Smooth muscle cell (in vitro differentiated cells): Measurements from ENCODE around the gene TPRG1L. TPM values are rescaled to one million over a fixed set of nuclear protein-coding genes. Genes with fewer than 3 reads are reported as not detected.

ENCODE experiments used
- DNase-seq: peaks from one replicate; lab custom pipeline; 2025; ENCODE audit not compliant: unreplicated experiment; lab: John Stamatoyannopoulos, UW
- H2AFZ ChIP-seq: fragments of 200-600 bp; sonication (generic); 2 replicates; pipeline ENCODE4 v1.6.0; 2016; ENCODE audit warnings: antibody characterized with exemption, low read depth, mild to moderate bottlenecking
- H3F3A ChIP-seq: fragments of 200-600 bp; sonication (generic); 2 replicates; pipeline ENCODE4 v1.6.0; 2017; ENCODE audit warnings: antibody characterized with exemption, low read depth
- H3K27ac ChIP-seq: fragments of 200-600 bp; sonication (generic); 2 replicates; pipeline ENCODE4 v1.5.1; 2016; ENCODE audit warnings: low read depth, mild to moderate bottlenecking
- H3K27me3 ChIP-seq: fragments of 200-600 bp; sonication (generic); 2 replicates; pipeline ENCODE4 v1.6.1; 2016; ENCODE audit warnings: low read depth, mild to moderate bottlenecking
- H3K36me3 ChIP-seq: fragments of 200-600 bp; sonication (generic); 2 replicates; pipeline ENCODE4 v1.5.1; 2016; ENCODE audit warnings: low read depth
- H3K4me1 ChIP-seq: fragments of 200-600 bp; sonication (generic); 2 replicates; pipeline ENCODE4 v1.5.1; 2016; ENCODE audit warnings: low read depth
- H3K4me2 ChIP-seq: fragments of 200-600 bp; sonication (generic); 2 replicates; pipeline ENCODE4 v1.6.0; 2016; ENCODE audit warnings: mild to moderate bottlenecking
- H3K4me3 ChIP-seq: fragments of 200-600 bp; sonication (generic); 2 replicates; pipeline ENCODE4 v1.5.1; 2016; ENCODE audit warnings: mild to moderate bottlenecking
- H3K79me2 ChIP-seq: fragments of 200-600 bp; sonication (generic); 2 replicates; pipeline ENCODE4 v1.6.0; 2016; ENCODE audit warnings: low read depth, mild to moderate bottlenecking
- H3K9ac ChIP-seq: fragments of 200-600 bp; sonication (generic); 2 replicates; pipeline ENCODE4 v1.6.0; 2016; ENCODE audit warnings: low read depth
- H3K9me3 ChIP-seq: fragments of 200-600 bp; sonication (generic); replicated peaks from 2 replicates; pipeline ENCODE4 v1.5.1; 2016; ENCODE audit warnings: low read depth
- H4K20me1 ChIP-seq: fragments of 200-600 bp; sonication (generic); 2 replicates; pipeline ENCODE4 v1.6.0; 2016; ENCODE audit warnings: low read depth
- WGBS: methylation state at CpG from one replicate; pipeline ENCODE4 v1.1.7; 2016; ENCODE audit warnings: low lambda C conversion rate; 5-methylcytosine and 5-hydroxymethylcytosine counted together
- polyA plus RNA-seq: library from polyadenylated mRNA; unstranded; fragments of >200 nt; fragmentation: Nextera tagmentation; extraction: Ambion mirVana; gene quantifications from 2 replicates; pipeline ENCODE4 v1.2.1, GENCODE V29; 2016
- total RNA-seq: library from RNA; depleted of rRNA; stranded (reverse); fragments of >200 nt; gene quantifications from 2 replicates; pipeline ENCODE4 v1.2.3, GENCODE V29; 2014
- TF ChIP-seq, protein P1 (sequence below): fragments of 200-600 bp; sonication (generic); IDR thresholded peaks from 2 replicates; pipeline ENCODE4 v1.5.1; 2017; ENCODE audit warnings: borderline replicate concordance, mild to moderate bottlenecking, antibody characterized with exemption; ENCODE audit not compliant: insufficient read depth, poor library complexity, severe bottlenecking

The TPRG1L gene
- total and polyA plus RNA-seq, 2 experiments from 2014 or later, result 20.7 to 35.0 TPM

DNA sequence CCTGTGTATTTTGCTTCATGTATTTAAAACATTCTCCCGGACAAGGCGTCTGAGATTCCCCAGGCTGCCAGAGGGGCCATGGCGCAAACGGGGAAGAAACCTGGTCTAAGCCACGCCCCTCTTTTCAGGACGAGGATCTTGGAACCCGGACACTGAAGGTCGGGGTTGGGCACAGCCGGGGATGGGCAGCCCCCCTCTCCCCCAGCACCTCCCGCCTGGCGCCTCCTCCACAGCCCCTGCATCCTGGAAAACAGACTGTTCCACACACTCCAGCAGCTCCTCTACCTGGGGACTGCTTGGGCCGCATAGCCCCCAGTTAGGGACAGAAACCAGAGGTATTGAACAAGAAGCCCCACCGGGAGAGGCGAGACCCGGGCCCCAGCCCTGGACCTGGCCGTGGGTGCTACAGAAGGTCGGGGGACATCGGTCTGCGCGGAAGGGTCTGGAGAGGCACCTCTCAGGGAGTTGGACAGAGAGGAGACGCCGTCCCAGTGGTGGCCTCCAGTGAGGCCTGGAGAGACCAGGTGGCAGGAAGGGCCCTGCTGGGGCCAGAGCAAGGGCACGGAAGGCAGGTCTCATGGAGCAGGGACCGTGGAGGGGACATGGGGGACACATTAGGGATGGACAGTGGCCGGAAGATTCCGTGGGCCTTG, 32.9 kb downstream of the TPRG1L start:
- Histone ChIP-seq H3K4me2 (no peak overlapping the region), H2AFZ (no peak overlapping the region), H3K4me1 (no peaks in the 10 kb centered on the region), H4K20me1 (no peaks in the 10 kb centered on the region), H3K79me2 (no peaks in the 10 kb centered on the region), H3K27ac (no peak overlapping the region), H3K9ac (no peak overlapping the region), H3K4me3 (no peak overlapping the region), H3K36me3 (no peaks in the 10 kb centered on the region), H3K27me3 (peaks cover 53% of the 10 kb centered on the region), H3K9me3 (no peaks in the 10 kb centered on the region), H3F3A (no peaks in the 10 kb centered on the region)
- TF ChIP-seq, protein P1, sequence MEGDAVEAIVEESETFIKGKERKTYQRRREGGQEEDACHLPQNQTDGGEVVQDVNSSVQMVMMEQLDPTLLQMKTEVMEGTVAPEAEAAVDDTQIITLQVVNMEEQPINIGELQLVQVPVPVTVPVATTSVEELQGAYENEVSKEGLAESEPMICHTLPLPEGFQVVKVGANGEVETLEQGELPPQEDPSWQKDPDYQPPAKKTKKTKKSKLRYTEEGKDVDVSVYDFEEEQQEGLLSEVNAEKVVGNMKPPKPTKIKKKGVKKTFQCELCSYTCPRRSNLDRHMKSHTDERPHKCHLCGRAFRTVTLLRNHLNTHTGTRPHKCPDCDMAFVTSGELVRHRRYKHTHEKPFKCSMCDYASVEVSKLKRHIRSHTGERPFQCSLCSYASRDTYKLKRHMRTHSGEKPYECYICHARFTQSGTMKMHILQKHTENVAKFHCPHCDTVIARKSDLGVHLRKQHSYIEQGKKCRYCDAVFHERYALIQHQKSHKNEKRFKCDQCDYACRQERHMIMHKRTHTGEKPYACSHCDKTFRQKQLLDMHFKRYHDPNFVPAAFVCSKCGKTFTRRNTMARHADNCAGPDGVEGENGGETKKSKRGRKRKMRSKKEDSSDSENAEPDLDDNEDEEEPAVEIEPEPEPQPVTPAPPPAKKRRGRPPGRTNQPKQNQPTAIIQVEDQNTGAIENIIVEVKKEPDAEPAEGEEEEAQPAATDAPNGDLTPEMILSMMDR, result no peak
- 85% methylated on average over 25 of the region's 26 CpGs for WGBS
- no peak for DNase-seq

- H3K9ac ChIP-seq, result no peak overlapping the region
- no peaks in the 10 kb centered on the region for H3K4me1 ChIP-seq
- no peak overlapping the region for H3K27ac ChIP-seq
- H3K79me2 ChIP-seq, result no peaks in the 10 kb centered on the region
- H3K4me3 ChIP-seq, result no peak overlapping the region
- H3K36me3 ChIP-seq, result no peaks in the 10 kb centered on the region
- H2AFZ ChIP-seq, result no peak overlapping the region
- DNase-seq, result no peak
- no peaks in the 10 kb centered on the region for H4K20me1 ChIP-seq
- H3F3A ChIP-seq, result no peaks in the 10 kb centered on the region
- H3K27me3 ChIP-seq, result peaks cover 48% of the 10 kb centered on the region
- 45% methylated on average over 14 of the region's 14 CpGs for whole genome bisulfite sequencing
- TF ChIP-seq, protein P1, result no peak
- no peaks in the 10 kb centered on the region for H3K9me3 ChIP-seq
- H3K4me2 ChIP-seq, result no peak overlapping the region
These were observed 33.4 kb downstream of the TPRG1L start for GRCh38 chr1:3658231-3658615.

DNA sequence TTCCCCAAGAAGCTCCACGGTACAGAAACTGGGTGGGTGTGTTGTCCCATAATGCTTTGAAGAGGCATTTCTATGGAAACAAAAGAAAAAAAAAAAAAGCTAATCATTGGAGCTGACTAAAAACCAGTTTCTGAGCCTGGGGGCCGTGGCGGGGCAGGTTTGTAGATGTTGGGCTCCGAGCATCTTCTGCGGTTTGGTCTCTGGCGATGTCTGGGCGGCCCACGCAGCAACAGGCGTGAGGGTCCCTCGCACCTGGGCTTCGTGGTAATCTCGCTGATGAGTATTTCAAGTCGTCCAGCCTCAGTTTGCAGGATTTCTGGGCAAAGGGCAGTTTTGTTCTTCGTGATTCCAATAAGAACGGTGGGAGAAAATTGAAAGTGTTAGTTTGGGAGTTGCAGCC, 34.3 kb downstream of the TPRG1L start:
- no peaks in the 10 kb centered on the region for H4K20me1 ChIP-seq
- no peaks in the 10 kb centered on the region for H3K36me3 ChIP-seq
- TF ChIP-seq, protein P1, result no peak
- no peak overlapping the region for H3K4me3 ChIP-seq
- no peaks in the 10 kb centered on the region for H3F3A ChIP-seq
- no peaks in the 10 kb centered on the region for H3K4me1 ChIP-seq
- no peak for DNase-seq
- H3K9ac ChIP-seq, result no peak overlapping the region
- no peak overlapping the region for H3K27ac ChIP-seq
- H3K9me3 ChIP-seq, result no peaks in the 10 kb centered on the region
- peaks cover 40% of the 10 kb centered on the region for H3K27me3 ChIP-seq
- no peak overlapping the region for H3K4me2 ChIP-seq
- H3K79me2 ChIP-seq, result no peaks in the 10 kb centered on the region
- H2AFZ ChIP-seq, result no peak overlapping the region
- 85% methylated on average over 14 of the region's 15 CpGs for WGBS

- Histone ChIP-seq H3K4me3 (no peak overlapping the region), H3K27ac (no peak overlapping the region), H3K27me3 (peaks cover 23% of the 10 kb centered on the region), H2AFZ (no peak overlapping the region), H4K20me1 (no peaks in the 10 kb centered on the region), H3K9ac (no peak overlapping the region), H3K4me2 (no peak overlapping the region), H3K9me3 (no peaks in the 10 kb centered on the region), H3K4me1 (no peaks in the 10 kb centered on the region), H3K79me2 (no peaks in the 10 kb centered on the region), H3F3A (no peaks in the 10 kb centered on the region), H3K36me3 (no peaks in the 10 kb centered on the region)
- 69% methylated on average over 2 of the region's 2 CpGs for WGBS
- no peak for DNase-seq
- TF ChIP-seq, protein P1, result no peak
These were observed 35.9 kb downstream of the TPRG1L start for GRCh38 chr1:3660704-3661103.
